ENCODE measurements around the gene ARL5A.
"Not testable (repeated sequence)": the region's sequence is repeated elsewhere in the genome, so short reads cannot be mapped to it uniquely, and the experiment has no call there.

Gene ARL5A

GRCh38 chr2:151802315-151802714, 25.9 kb downstream of the ARL5A start:
- Histone ChIP-seq H3K4me1 (no peaks in the 10 kb centered on the region), H3K27ac (no peak overlapping the region), H3K9ac (no peak overlapping the region), H3K36me3 (peaks cover 63% of the 10 kb centered on the region), H3K4me3 (no peak overlapping the region), H3K4me2 (no peak overlapping the region), H4K20me1 (peaks cover 11% of the 10 kb centered on the region; the same call in 1 of the 2 replicates), H3K9me3 (no peaks in the 10 kb centered on the region), H3K27me3 (no peaks in the 10 kb centered on the region)
- TF ChIP-seq Cebpa-rat (IDR thresholded peaks at IDR 0.05) = no peak

- Histone ChIP-seq H3K4me2 (no peak overlapping the region), H4K20me1 (no peaks in the 10 kb centered on the region; the same call in 1 of the 2 replicates), H3K4me3 (no peak overlapping the region), H3K27me3 (no peaks in the 10 kb centered on the region), H3K36me3 (peaks cover 51% of the 10 kb centered on the region), H3K4me1 (no peaks in the 10 kb centered on the region), H3K9me3 (no peaks in the 10 kb centered on the region), H3K9ac (no peak overlapping the region), H3K27ac (no peak overlapping the region)
- TF ChIP-seq Cebpa-rat (IDR thresholded peaks at IDR 0.05) = no peak
These were observed 28.3 kb downstream of the ARL5A start for GRCh38 chr2:151799886-151800292.

GRCh38 chr2:151796774-151797173, 31.4 kb downstream of the ARL5A start:
- Histone ChIP-seq H3K4me3 (no peak overlapping the region), H4K20me1 (no peaks in the 10 kb centered on the region), H3K9ac (no peak overlapping the region), H3K27ac (no peak overlapping the region), H3K4me2 (no peak overlapping the region), H3K9me3 (no peaks in the 10 kb centered on the region), H3K27me3 (no peaks in the 10 kb centered on the region), H3K36me3 (peaks cover 46% of the 10 kb centered on the region), H3K4me1 (no peaks in the 10 kb centered on the region)
- no peak for TF ChIP-seq Cebpa-rat (IDR thresholded peaks at IDR 0.05)

- Histone ChIP-seq H3K4me2 (no peak overlapping the region), H3K27ac (no peak overlapping the region), H3K9me3 (no peaks in the 10 kb centered on the region), H4K20me1 (no peaks in the 10 kb centered on the region), H3K4me3 (no peak overlapping the region), H3K27me3 (no peaks in the 10 kb centered on the region), H3K4me1 (no peaks in the 10 kb centered on the region), H3K36me3 (peaks cover 45% of the 10 kb centered on the region), H3K9ac (no peak overlapping the region)
- no peak for TF ChIP-seq Cebpa-rat (IDR thresholded peaks at IDR 0.05)
These were observed 32.5 kb downstream of the ARL5A start for GRCh38 chr2:151795646-151796240.

DNA sequence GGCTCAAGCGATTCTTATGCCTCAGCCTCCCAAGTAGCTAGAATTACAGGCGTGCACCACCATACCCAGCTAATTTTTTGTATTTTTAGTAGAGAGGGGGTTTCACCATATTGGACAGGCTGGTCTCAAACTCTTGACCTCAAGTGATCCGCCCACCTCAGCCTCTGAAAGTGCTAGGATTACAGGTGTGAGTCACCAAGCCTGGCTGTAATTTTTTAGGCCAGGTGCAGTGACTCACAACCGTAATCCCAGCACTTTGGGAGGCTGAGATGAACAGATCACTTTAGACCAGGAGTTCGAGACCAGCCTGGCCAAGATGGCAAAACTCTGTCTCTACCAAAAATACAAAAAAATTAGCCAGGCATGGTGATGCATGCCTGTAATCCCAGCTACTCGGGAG, 33.8 kb downstream of the ARL5A start:
- H3K36me3 ChIP-seq = peaks cover 41% of the 10 kb centered on the region
- H3K27me3 ChIP-seq, H3K9ac ChIP-seq, H3K4me3 ChIP-seq, H3K9me3 ChIP-seq, H4K20me1 ChIP-seq, H3K4me2 ChIP-seq, H3K4me1 ChIP-seq, H3K27ac ChIP-seq: not testable (repeated sequence)

DNA sequence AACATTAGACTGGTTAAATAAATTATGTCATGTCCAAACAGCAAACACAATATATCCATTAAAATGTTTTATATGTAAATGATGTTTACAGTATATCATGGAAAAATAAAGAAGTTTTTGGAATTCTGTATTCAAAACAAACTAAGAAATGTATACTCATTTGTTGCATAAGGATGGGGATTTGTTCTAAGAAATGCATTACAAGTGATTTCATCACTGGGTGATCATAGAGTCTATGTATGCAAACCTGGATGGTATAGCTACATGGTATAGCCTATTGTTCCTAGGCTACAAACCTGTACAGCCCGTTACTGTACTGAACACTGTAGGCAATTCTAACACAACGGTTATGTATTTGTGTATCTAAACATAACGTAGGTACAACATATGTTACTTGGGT, 35.1 kb downstream of the ARL5A start:
- H3K4me3 ChIP-seq = no peak overlapping the region
- no peak overlapping the region for H3K4me2 ChIP-seq
- H3K27me3 ChIP-seq = no peaks in the 10 kb centered on the region
- H3K4me1 ChIP-seq = no peaks in the 10 kb centered on the region
- no peaks in the 10 kb centered on the region for H3K9me3 ChIP-seq
- TF ChIP-seq Cebpa-rat (IDR thresholded peaks at IDR 0.05) = no peak
- no peaks in the 10 kb centered on the region for H4K20me1 ChIP-seq
- no peak overlapping the region for H3K9ac ChIP-seq
- H3K27ac ChIP-seq = no peak overlapping the region
- peaks cover 37% of the 10 kb centered on the region for H3K36me3 ChIP-seq

DNA sequence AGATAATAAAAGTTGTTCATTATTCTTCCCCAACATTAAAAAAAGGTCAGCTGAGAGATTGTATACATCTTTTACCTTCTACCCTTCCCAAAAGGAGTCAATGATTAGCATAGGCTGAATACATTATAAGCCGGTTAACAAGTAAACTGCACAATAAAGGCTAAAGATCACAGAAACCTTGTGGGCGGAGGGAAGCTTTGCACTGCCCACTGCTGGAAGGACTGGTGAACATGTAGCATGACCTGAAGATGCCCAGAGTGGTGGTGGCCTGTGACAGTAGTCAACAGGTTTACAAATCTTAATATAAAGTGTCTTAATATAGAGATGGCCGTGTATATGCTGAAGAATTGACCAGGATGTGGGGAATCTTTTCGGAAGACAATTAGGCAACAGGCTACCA, 35.6 kb downstream of the ARL5A start:
- Histone ChIP-seq H3K36me3 (peaks cover 34% of the 10 kb centered on the region), H3K4me1 (no peaks in the 10 kb centered on the region), H3K9me3 (no peaks in the 10 kb centered on the region), H3K27me3 (no peaks in the 10 kb centered on the region), H4K20me1 (no peaks in the 10 kb centered on the region), H3K9ac (no peak overlapping the region), H3K4me3 (no peak overlapping the region), H3K4me2 (no peak overlapping the region), H3K27ac (no peak overlapping the region)
- TF ChIP-seq Cebpa-rat (IDR thresholded peaks at IDR 0.05) = no peak

DNA sequence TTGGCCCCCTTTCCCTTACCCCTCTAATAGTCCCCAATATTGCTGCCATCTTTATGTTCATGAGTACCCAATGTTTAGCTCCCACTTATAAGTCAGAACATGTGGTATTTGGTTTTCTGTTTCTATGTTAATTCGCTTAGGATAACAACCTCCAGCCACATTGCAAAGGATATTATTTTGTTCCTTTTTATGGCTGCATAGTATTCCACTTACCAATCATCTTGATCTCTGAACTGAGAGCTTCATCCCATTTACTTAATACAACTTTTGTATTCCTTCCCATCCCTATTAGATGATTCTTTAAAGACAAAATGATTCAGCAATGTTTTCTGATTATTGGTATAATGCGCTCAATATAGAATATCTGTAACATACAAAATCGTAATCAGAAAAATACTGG, 36.7 kb downstream of the ARL5A start:
- Histone ChIP-seq H3K4me2 (no peak overlapping the region), H3K27ac (no peak overlapping the region), H4K20me1 (no peaks in the 10 kb centered on the region), H3K27me3 (no peaks in the 10 kb centered on the region), H3K4me3 (no peak overlapping the region), H3K36me3 (peaks cover 30% of the 10 kb centered on the region), H3K9me3 (no peaks in the 10 kb centered on the region), H3K9ac (no peak overlapping the region), H3K4me1 (no peaks in the 10 kb centered on the region)
- no peak for TF ChIP-seq Cebpa-rat (IDR thresholded peaks at IDR 0.05)

DNA sequence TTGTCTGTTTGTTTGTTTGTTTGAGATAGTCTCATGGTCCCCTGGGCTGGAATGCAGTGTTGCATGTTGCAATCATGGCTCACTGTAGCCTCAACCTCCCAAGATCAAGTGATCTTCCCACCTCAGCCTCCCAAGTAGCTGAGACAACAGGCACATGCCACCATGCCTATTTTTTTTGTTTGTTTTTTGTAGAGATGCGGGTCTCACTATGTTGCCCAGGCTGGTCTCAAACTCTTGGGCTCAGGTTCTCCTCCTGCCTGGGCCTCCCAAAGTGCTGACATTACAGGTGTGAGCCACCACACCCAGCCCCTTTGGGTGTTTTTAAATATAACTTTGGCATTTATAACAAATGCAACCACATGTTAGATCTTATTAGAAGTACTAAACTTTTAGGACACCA, 37.5 kb downstream of the ARL5A start:
- Histone ChIP-seq H3K36me3 (peaks cover 31% of the 10 kb centered on the region), H3K27ac (no peak overlapping the region), H3K27me3 (no peaks in the 10 kb centered on the region), H3K4me2 (no peak overlapping the region), H3K9ac (no peak overlapping the region), H3K4me1 (no peaks in the 10 kb centered on the region), H3K9me3 (no peaks in the 10 kb centered on the region), H4K20me1 (no peaks in the 10 kb centered on the region), H3K4me3 (no peak overlapping the region)
- no peak for TF ChIP-seq Cebpa-rat (IDR thresholded peaks at IDR 0.05)

DNA sequence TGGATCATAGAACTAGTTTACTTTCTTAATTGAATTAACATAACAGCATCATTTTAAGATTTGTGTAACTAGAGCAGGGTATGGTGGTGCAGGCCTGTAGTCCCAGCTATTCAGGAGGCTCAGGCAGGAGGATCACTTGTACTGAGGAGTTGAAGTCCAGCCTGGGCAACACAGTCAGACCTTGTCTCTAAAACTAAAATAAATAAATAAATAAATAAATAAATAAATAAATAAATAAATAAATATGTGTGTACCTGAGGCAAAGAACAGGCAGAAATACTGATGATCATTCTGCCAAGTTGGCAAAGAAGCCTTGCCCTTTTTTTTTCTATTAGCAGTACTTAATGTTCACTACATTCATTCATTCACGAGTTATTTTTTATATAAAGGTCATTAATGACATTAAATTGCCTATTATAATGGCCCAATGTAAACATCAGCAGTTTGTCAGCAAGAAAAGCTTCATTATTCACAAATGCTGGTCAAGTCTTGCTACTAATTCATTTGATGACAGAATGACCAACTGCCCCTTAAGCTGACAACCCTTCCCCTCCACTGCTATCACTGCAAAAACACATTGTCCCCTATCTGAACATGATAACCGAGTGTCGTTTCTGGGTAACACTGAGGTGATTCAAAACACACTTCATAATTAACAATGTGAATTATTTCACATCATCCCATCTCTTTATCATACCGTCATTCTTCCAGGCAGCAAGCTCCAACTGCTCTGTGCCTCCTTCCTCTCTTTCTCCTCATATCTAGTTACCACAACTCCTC, 39.0 kb downstream of the ARL5A start:
- H3K4me3 ChIP-seq = no peak overlapping the region
- no peak for TF ChIP-seq Cebpa-rat (IDR thresholded peaks at IDR 0.05)
- no peaks in the 10 kb centered on the region for H3K9me3 ChIP-seq
- H3K36me3 ChIP-seq = peaks cover 38% of the 10 kb centered on the region
- no peak overlapping the region for H3K27ac ChIP-seq
- H3K9ac ChIP-seq = no peak overlapping the region
- no peak overlapping the region for H3K4me2 ChIP-seq
- H3K4me1 ChIP-seq = no peaks in the 10 kb centered on the region
- no peaks in the 10 kb centered on the region for H4K20me1 ChIP-seq
- no peaks in the 10 kb centered on the region for H3K27me3 ChIP-seq
